HepG2 (cell line): Measurements from ENCODE around the gene GDF15. TPM values are rescaled to one million over a fixed set of nuclear protein-coding genes. Genes with fewer than 3 reads are reported as not detected.

Experiments
- ERF ChIP-seq: IDR thresholded peaks from 2 replicates; pipeline ENCODE4 v1.6.1; 2018; ENCODE audit warnings: missing biosample characterization, missing genetic modification reagents
- HNF4A ChIP-seq: sonication (generic); formaldehyde crosslinking; IDR thresholded peaks from 2 replicates; pipeline ENCODE4 v1.4.0; 2020; ENCODE audit warnings: missing genetic modification reagents
- IKZF4 ChIP-seq: sonication (generic); formaldehyde crosslinking; IDR thresholded peaks from 2 replicates; pipeline ENCODE4 v1.5.1; 2020; ENCODE audit warnings: borderline replicate concordance, mild to moderate bottlenecking, low read depth, missing genetic modification reagents; ENCODE audit errors: not compliant biosample characterization
- JUND ChIP-seq: sonication (generic); formaldehyde crosslinking; IDR thresholded peaks from 2 replicates; pipeline ENCODE4 v1.8.0; 2022; ENCODE audit warnings: mild to moderate bottlenecking, missing genetic modification reagents
- MLXIP ChIP-seq: sonication (generic); formaldehyde crosslinking; IDR thresholded peaks from 2 replicates; pipeline ENCODE4 v1.9.0; 2021; ENCODE audit warnings: missing genetic modification reagents, borderline replicate concordance
- MZF1 ChIP-seq: sonication (generic); formaldehyde crosslinking; IDR thresholded peaks from 2 replicates; pipeline ENCODE4 v1.8.1; 2023; ENCODE audit warnings: mild to moderate bottlenecking, missing genetic modification reagents, borderline replicate concordance
- PHF8 ChIP-seq: sonication (generic); formaldehyde crosslinking; IDR thresholded peaks from 2 replicates; pipeline ENCODE4 v1.5.0; 2020; ENCODE audit warnings: missing genetic modification reagents
- RAD21 ChIP-seq: fragments of 450-650 bp; formaldehyde crosslinking; IDR thresholded peaks from 2 replicates; pipeline ENCODE4 v1.5.0; 2020; ENCODE audit warnings: mild to moderate bottlenecking
- RFXANK ChIP-seq: IDR thresholded peaks from 2 replicates; pipeline ENCODE4 v1.6.1; 2016
- TEAD2 ChIP-seq: sonication (generic); formaldehyde crosslinking; IDR thresholded peaks from 2 replicates; pipeline ENCODE4 v1.9.0; 2021; ENCODE audit warnings: missing genetic modification reagents
- TRIM24 ChIP-seq: sonication (generic); formaldehyde crosslinking; IDR thresholded peaks from 2 replicates; pipeline ENCODE4 v1.8.0; 2022; ENCODE audit warnings: mild to moderate bottlenecking, missing genetic modification reagents
- TSC22D2 ChIP-seq: sonication (generic); formaldehyde crosslinking; IDR thresholded peaks from 2 replicates; pipeline ENCODE4 v1.5.1; 2020; ENCODE audit warnings: missing genetic modification reagents, mild to moderate bottlenecking, borderline replicate concordance
- ZGPAT ChIP-seq: IDR thresholded peaks from 2 replicates; pipeline ENCODE4 v1.6.1; 2016; ENCODE audit warnings: mild to moderate bottlenecking
- ZNF589 ChIP-seq: sonication (generic); formaldehyde crosslinking; conservative IDR thresholded peaks from 2 replicates; pipeline ENCODE4 v1.8.0; 2022; ENCODE audit warnings: mild to moderate bottlenecking, moderate library complexity, missing genetic modification reagents
- ZNF629 ChIP-seq: sonication (generic); formaldehyde crosslinking; conservative IDR thresholded peaks from 2 replicates; pipeline ENCODE4 v1.5.0; 2020; ENCODE audit warnings: missing genetic modification reagents
- ZNF878 ChIP-seq: sonication (generic); formaldehyde crosslinking; IDR thresholded peaks from 2 replicates; pipeline ENCODE4 v1.8.1; 2023; ENCODE audit warnings: mild to moderate bottlenecking, missing genetic modification reagents, moderate library complexity
- polyA plus RNA-seq, 8 experiments: library from polyadenylated mRNA; depleted of rRNA in 3 of 8; stranded (reverse) in 7 of 8; unstranded in 1 of 8; fragments of >200 nt; fragmentation: Illumina TruSeq in 4 of 8; extraction: Trizol in 4 of 8; gene quantifications; 2 replicates each; pipeline versions ENCODE4 v1.2.1 to v1.2.3, GENCODE V29; 2011 to 2016; ENCODE audit warnings: low read depth in 4 of 8, missing spikeins in 1 of 8, mixed read lengths in 1 of 8; ENCODE audit not compliant: insufficient read depth in 1 of 8
- total RNA-seq, 5 experiments: library from RNA; depleted of rRNA; stranded (reverse); fragments of >200 nt; fragmentation: Illumina TruSeq; extraction: Trizol; gene quantifications; 2 replicates each; pipeline ENCODE4 v1.2.3, GENCODE V29; 2016; ENCODE audit warnings: low read depth in 1 of 5
- TF ChIP-seq, protein P1 (sequence below): sonication (generic); formaldehyde crosslinking; IDR thresholded peaks from 2 replicates; pipeline ENCODE4 v1.5.1; 2020; ENCODE audit warnings: mild to moderate bottlenecking, missing genetic modification reagents, moderate library complexity
- TF ChIP-seq, protein P2 (sequence below): sonication (generic); formaldehyde crosslinking; conservative IDR thresholded peaks from 2 replicates; pipeline ENCODE4 v1.8.1; 2023; ENCODE audit warnings: missing genetic modification reagents
- TF ChIP-seq, protein P3 (sequence below): sonication (generic); formaldehyde crosslinking; IDR thresholded peaks from 2 replicates; pipeline ENCODE4 v1.4.0; 2020; ENCODE audit warnings: missing genetic modification reagents
- TF ChIP-seq, protein P4 (sequence below): sonication (generic); formaldehyde crosslinking; IDR thresholded peaks from 2 replicates; pipeline ENCODE4 v1.5.1; 2020; ENCODE audit warnings: missing genetic modification reagents, mild to moderate bottlenecking, borderline replicate concordance

The GDF15 gene
- total and polyA plus RNA-seq, 2 of the 13 experiments (the other 11 are each of a cell fraction or from before 2014, with no cell fraction given) = 146 to 422 TPM

DNA sequence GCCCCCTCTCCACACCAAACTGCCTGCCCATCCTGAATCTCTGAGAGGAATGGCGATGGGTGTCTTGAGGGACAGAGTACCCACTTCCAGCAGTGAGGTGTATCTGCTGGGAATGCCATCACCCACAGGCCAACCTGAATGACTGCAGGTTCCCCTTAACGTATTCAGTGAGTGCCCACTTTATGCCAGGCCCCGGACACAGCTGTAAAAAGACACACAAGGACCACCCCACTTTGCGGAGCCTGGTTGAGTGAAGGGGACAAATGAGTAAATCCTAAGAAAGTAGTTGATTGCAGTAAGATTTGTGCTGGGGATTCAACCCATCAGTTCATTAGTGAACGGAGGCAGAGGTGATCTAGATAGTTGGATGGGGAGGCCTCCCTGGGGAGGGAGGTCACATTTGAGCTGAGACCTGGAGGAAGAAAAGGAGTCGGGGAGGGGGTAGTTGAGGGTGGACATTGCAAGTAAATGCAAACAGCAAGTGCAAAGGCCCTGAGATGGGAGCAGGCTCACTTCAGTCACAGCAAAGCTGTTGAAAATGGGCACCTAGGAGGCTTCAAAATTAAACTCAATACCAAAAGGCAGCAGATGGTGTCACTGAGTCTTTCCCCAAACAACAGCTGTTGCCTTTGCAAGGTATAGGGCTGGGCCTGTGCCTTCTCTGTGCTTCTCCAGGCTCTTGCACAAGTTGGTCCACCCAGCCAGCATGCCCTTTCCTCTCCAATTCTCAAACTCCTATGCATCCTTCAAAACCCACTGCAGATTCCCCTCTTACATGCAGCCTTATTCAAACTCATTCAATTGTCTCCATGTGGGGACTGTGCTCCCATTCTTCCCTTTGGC is 4.3 kb downstream of the GDF15 start (continued):
- TF ChIP-seq, protein P1, sequence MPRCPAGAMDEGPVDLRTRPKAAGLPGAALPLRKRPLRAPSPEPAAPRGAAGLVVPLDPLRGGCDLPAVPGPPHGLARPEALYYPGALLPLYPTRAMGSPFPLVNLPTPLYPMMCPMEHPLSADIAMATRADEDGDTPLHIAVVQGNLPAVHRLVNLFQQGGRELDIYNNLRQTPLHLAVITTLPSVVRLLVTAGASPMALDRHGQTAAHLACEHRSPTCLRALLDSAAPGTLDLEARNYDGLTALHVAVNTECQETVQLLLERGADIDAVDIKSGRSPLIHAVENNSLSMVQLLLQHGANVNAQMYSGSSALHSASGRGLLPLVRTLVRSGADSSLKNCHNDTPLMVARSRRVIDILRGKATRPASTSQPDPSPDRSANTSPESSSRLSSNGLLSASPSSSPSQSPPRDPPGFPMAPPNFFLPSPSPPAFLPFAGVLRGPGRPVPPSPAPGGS = no peak
- no peak for TF ChIP-seq RFXANK (CRISPR knock-in tag)
- no peak for TF ChIP-seq PHF8
- TF ChIP-seq TRIM24 = no peak
- TF ChIP-seq MZF1 = no peak
- no peak for TF ChIP-seq ZGPAT (CRISPR knock-in tag)
- TF ChIP-seq TEAD2 = no peak
- TF ChIP-seq, protein P2, sequence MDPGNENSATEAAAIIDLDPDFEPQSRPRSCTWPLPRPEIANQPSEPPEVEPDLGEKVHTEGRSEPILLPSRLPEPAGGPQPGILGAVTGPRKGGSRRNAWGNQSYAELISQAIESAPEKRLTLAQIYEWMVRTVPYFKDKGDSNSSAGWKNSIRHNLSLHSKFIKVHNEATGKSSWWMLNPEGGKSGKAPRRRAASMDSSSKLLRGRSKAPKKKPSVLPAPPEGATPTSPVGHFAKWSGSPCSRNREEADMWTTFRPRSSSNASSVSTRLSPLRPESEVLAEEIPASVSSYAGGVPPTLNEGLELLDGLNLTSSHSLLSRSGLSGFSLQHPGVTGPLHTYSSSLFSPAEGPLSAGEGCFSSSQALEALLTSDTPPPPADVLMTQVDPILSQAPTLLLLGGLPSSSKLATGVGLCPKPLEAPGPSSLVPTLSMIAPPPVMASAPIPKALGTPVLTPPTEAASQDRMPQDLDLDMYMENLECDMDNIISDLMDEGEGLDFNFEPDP (CRISPR knock-in tag) = no peak
- peak; percentile 45; the same call in 1 of the 2 replicates for TF ChIP-seq ERF (CRISPR knock-in tag)
- TF ChIP-seq RAD21 (CRISPR knock-in tag) = no peak
- TF ChIP-seq ZNF589 = 0 out of 2 replicates have a peak, but pooled peaks have one; percentile 30
- peak; percentile 42; the same call in 1 of the 2 replicates for TF ChIP-seq ZNF629 (CRISPR knock-in tag)
- no peak for TF ChIP-seq JUND (CRISPR knock-in tag)
- no peak for TF ChIP-seq TSC22D2 (CRISPR knock-in tag)
- no peak for TF ChIP-seq HNF4A (CRISPR knock-in tag)
- peak; percentile 53 for TF ChIP-seq ZNF878 (CRISPR knock-in tag)
- TF ChIP-seq, protein P3, sequence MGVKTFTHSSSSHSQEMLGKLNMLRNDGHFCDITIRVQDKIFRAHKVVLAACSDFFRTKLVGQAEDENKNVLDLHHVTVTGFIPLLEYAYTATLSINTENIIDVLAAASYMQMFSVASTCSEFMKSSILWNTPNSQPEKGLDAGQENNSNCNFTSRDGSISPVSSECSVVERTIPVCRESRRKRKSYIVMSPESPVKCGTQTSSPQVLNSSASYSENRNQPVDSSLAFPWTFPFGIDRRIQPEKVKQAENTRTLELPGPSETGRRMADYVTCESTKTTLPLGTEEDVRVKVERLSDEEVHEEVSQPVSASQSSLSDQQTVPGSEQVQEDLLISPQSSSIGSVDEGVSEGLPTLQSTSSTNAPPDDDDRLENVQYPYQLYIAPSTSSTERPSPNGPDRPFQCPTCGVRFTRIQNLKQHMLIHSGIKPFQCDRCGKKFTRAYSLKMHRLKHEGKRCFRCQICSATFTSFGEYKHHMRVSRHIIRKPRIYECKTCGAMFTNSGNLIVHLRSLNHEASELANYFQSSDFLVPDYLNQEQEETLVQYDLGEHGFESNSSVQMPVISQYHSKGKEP (CRISPR knock-in tag) = no peak
- TF ChIP-seq MLXIP (CRISPR knock-in tag) = no peak
- TF ChIP-seq IKZF4 (CRISPR knock-in tag) = no peak
- TF ChIP-seq, protein P4, sequence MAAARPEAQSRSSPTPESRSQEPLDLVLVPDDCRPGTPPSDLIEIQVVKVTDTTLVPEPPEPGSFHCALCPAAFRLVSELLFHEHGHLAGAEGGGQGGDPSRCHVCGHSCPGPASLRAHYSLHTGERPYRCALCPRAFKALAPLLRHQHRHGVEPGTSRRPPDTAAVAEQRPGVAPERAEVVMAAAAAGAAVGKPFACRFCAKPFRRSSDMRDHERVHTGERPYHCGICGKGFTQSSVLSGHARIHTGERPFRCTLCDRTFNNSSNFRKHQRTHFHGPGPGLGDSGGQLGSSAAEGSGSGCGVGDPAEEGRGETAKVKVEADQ (CRISPR knock-in tag) = no peak
